Epithelial cell of proximal tubule (primary cell): Measurements from ENCODE around the gene BARX1. TPM values are rescaled to one million over a fixed set of nuclear protein-coding genes. Genes with fewer than 3 reads are reported as not detected.

Experiments used
- DNase-seq: peaks from one replicate; pipeline ENCODE4 v3.0.0-alpha.2; 2011; ENCODE audit warnings: low read depth
- H3K4me3 ChIP-seq: 2 replicates; pipeline ENCODE4 v1.5.1; 2011; ENCODE audit warnings: low read depth, mild to moderate bottlenecking, low read length
- CTCF ChIP-seq: conservative IDR thresholded peaks from 2 replicates; pipeline ENCODE4 v1.5.1; 2012; ENCODE audit warnings: low read depth, mild to moderate bottlenecking, low read length
- total RNA-seq: library from RNA; depleted of rRNA; stranded (reverse); fragments of >200 nt; gene quantifications from 2 replicates; pipeline ENCODE4 v1.2.3, GENCODE V29; 2015

Gene BARX1
- total RNA-seq, 1 donor from 2014 or later = not detected

GRCh38 chr9:93902780-93903655 lies 52.1 kb downstream of the BARX1 start:
- no peak overlapping the region for H3K4me3 ChIP-seq
- DNase-seq = no peak
- no peak for TF ChIP-seq CTCF

GRCh38 chr9:93902051-93902779 lies 52.9 kb downstream of the BARX1 start:
- no peak for TF ChIP-seq CTCF
- H3K4me3 ChIP-seq = no peak overlapping the region
- DNase-seq = no peak

Other genes with a start within 250 kb of the BARX1 start
- 5.4 and 7.8 TPM in 2 replicates for gene PTPDC1, start 129.1 kb upstream of the BARX1 start, total RNA-seq